ENCODE data around the gene MTR.

GRCh38 chr1:236773919-236774318 is 21.2 kb upstream of the MTR start:
- TF ChIP-seq POLR2A (IDR thresholded peaks at IDR 0.05) (no peak), CTCF (IDR thresholded peaks at IDR 0.05) (no peak)
